Adrenal gland (tissue), 5 donors: ENCODE results near the gene RBM12.

Experiments used
- CTCF ChIP-seq, 6 experiments: fragments of 450-650 bp in 4 of 6; fragments of 200-600 bp in 2 of 6; sonication (generic) in 1 of 6; IDR thresholded peaks; 1 replicate in 5 of 6; 2 replicates in 1 of 6; pipeline versions ENCODE4 v1.5.1 to v1.8.0; 2016 to 2021; ENCODE audit warnings: antibody characterized with exemption in 6 of 6, mild to moderate bottlenecking in 2 of 6, moderate library complexity in 1 of 6
- POLR2A ChIP-seq, 2 donors: fragments of 450-650 bp; IDR thresholded peaks; one replicate each; pipeline ENCODE4 v1.6.1; 2017; ENCODE audit warnings: antibody characterized with exemption in 2 of 2, mild to moderate bottlenecking in 2 of 2, moderate library complexity in 1 of 2
- donor health status: DM: no; HTN: no; CAD: no.

- TF ChIP-seq CTCF (IDR thresholded peaks at IDR 0.05) (no peak), POLR2A (IDR thresholded peaks at IDR 0.05) (no peak)
These were observed 10.3 kb downstream of the RBM12 start for GRCh38 chr20:35654415-35654814.
